Measurements from ENCODE around the gene LCORL. TPM values are rescaled to one million over a fixed set of nuclear protein-coding genes. Genes with fewer than 3 reads are reported as not detected.

LCORL gene
- total RNA-seq, 2 experiments from 2014 or later = 31.4 to 37.4 TPM

DNA sequence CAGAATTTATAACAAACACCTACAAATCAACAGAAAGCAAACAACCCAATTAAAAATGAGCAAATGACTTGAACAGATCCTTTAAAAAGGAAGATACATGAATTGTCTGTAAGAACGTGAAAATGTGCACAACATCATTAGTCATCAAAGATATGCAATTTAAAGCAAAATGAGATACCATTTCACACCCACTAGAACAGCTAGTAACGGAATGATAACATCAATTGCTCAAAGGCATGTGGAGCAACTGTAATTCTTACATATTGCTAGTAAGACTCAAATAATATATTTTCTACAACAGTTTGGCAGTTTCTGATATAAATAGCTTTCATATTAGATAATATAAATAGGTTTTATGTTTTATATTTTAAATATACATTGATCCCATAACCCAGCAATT is 82.5 kb downstream of the LCORL start:
- H3K4me3 ChIP-seq (ENCODE audit: low read depth, low read length, poor library complexity, severe bottlenecking) = no peak overlapping the region
- no peak overlapping the region for H2AFZ ChIP-seq (ENCODE audit: low read length)
- H3K79me2 ChIP-seq (ENCODE audit: insufficient read depth, low read depth, low read length) = no peaks in the 10 kb centered on the region
- TF ChIP-seq CTCF (conservative IDR thresholded peaks at IDR 0.05; ENCODE audit: low read length) (no peak), EZH2phosphoT487 (IDR thresholded peaks at IDR 0.05; ENCODE audit: borderline replicate concordance, low read depth, low read length) (no peak)
- DNase-seq (ENCODE audit: low spot score) = no peak
- intact Hi-C loops (cut with micrococcal nuclease; ENCODE audit: unreplicated experiment) = no loop called here
- peaks cover 13% of the 10 kb centered on the region; the same call in 1 of the 2 replicates for H3K36me3 ChIP-seq (ENCODE audit: insufficient read depth, low read length)
- no peaks in the 10 kb centered on the region for H3K9me2 ChIP-seq (ENCODE audit: insufficient read depth, low read length)
- ChIA-PET POLR2A (no interaction called here), CTCF (ENCODE audit: unreplicated experiment) (no interaction called here)
- no peaks in the 10 kb centered on the region for H4K20me1 ChIP-seq (ENCODE audit: insufficient read depth, low read length)
- no peak overlapping the region for H3K4me2 ChIP-seq (ENCODE audit: low read length)
- H3K4me1 ChIP-seq (ENCODE audit: insufficient read depth, low read length, poor library complexity, severe bottlenecking) = no peaks in the 10 kb centered on the region
- H3K9me3 ChIP-seq (ENCODE audit: low read length) = no peaks in the 10 kb centered on the region
- H3K27ac ChIP-seq (ENCODE audit: low read depth, low read length, poor library complexity, severe bottlenecking) = no peak overlapping the region
- no TSS peak for BruUV-seq (replicated peaks)

DNA sequence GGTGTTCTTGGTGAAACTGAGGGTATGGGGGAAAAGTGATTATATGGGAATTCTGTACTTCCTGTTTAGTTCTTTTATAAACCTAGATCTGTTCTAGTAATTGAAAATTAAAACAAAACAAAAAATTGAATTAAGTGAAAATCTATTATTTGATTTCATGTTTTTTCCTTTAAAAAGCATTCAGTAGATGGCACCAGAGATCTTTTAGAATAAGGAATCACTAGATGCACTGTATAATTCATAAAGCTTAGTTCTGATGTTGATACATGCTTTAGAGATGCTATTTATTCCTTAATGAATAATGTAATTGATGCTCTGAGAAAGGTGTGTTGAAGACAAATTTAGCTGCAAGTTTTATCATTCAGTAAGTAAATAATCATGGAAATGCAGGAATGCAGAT is 87.3 kb downstream of the LCORL start:
- POLR2A ChIA-PET = interaction anchor here (0.7 kb wide), 1 partner anchor 36 kb away, joined by 4 read pairs; no protein-coding TSS in a partner anchor
- Histone ChIP-seq H3K9me3 (ENCODE audit: low read length) (peaks cover 8% of the 10 kb centered on the region; the same call in 1 of the 2 replicates), H4K20me1 (ENCODE audit: insufficient read depth, low read length) (no peaks in the 10 kb centered on the region), H3K4me2 (ENCODE audit: low read length) (no peak overlapping the region), H3K36me3 (ENCODE audit: insufficient read depth, low read length) (peaks cover 13% of the 10 kb centered on the region; the same call in 1 of the 2 replicates), H3K4me1 (ENCODE audit: insufficient read depth, low read length, poor library complexity, severe bottlenecking) (no peaks in the 10 kb centered on the region), H3K4me3 (ENCODE audit: low read depth, low read length, poor library complexity, severe bottlenecking) (no peak overlapping the region), H3K9me2 (ENCODE audit: insufficient read depth, low read length) (no peaks in the 10 kb centered on the region), H3K79me2 (ENCODE audit: insufficient read depth, low read depth, low read length) (no peaks in the 10 kb centered on the region), H2AFZ (ENCODE audit: low read length) (no peak overlapping the region), H3K27ac (ENCODE audit: low read depth, low read length, poor library complexity, severe bottlenecking) (no peak overlapping the region)
- BruUV-seq (replicated peaks) = no TSS peak
- no peak for TF ChIP-seq EZH2phosphoT487 (IDR thresholded peaks at IDR 0.05; ENCODE audit: borderline replicate concordance, low read depth, low read length)
- TF ChIP-seq CTCF (conservative IDR thresholded peaks at IDR 0.05; ENCODE audit: low read length) = peak; percentile 50; the same call in 1 of the 2 replicates
- intact Hi-C loops (cut with micrococcal nuclease; ENCODE audit: unreplicated experiment) = no loop called here
- DNase-seq (ENCODE audit: low spot score) = no peak
- CTCF ChIA-PET (ENCODE audit: unreplicated experiment) = no interaction called here

DNA sequence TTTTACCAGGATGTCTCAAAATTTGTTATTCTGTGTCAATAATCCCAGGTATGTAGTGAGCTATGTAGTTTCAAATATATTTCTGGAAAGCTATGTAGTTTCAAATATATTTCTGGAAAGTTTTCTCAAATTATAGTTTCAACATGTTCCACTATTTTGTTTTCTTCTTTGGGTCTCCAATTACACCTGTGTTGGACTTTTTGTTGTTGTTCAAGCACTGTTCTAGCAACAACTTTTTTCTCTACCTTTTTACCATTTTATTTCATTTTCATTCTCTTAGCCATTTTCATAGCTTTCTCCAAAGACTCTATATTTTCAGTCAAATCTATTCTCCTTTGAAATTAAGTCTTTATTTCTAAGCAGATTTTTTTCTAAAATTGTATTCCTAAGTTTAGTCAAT is 88.4 kb downstream of the LCORL start:
- H2AFZ ChIP-seq (ENCODE audit: low read length) = no peak overlapping the region
- H3K27ac ChIP-seq (ENCODE audit: low read depth, low read length, poor library complexity, severe bottlenecking) = no peak overlapping the region
- ChIA-PET CTCF (ENCODE audit: unreplicated experiment) (no interaction called here), POLR2A (interaction anchor here (0.7 to 0.9 kb wide), 2 partner anchors 17 to 586 kb away, joined by 3 to 10 read pairs; no protein-coding TSS in a partner anchor)
- H3K4me3 ChIP-seq (ENCODE audit: low read depth, low read length, poor library complexity, severe bottlenecking) = no peak overlapping the region
- intact Hi-C loops (cut with micrococcal nuclease; ENCODE audit: unreplicated experiment) = no loop called here
- no TSS peak for BruUV-seq (replicated peaks)
- DNase-seq (ENCODE audit: low spot score) = no peak
- no peak for TF ChIP-seq EZH2phosphoT487 (IDR thresholded peaks at IDR 0.05; ENCODE audit: borderline replicate concordance, low read depth, low read length)
- no peak for TF ChIP-seq CTCF (conservative IDR thresholded peaks at IDR 0.05; ENCODE audit: low read length)
- no peaks in the 10 kb centered on the region for H3K79me2 ChIP-seq (ENCODE audit: insufficient read depth, low read depth, low read length)
- peaks cover 15% of the 10 kb centered on the region for H3K36me3 ChIP-seq (ENCODE audit: insufficient read depth, low read length)
- peaks cover 8% of the 10 kb centered on the region; the same call in 1 of the 2 replicates for H3K9me3 ChIP-seq (ENCODE audit: low read length)
- no peak overlapping the region for H3K4me2 ChIP-seq (ENCODE audit: low read length)
- no peaks in the 10 kb centered on the region for H3K9me2 ChIP-seq (ENCODE audit: insufficient read depth, low read length)
- no peaks in the 10 kb centered on the region for H3K4me1 ChIP-seq (ENCODE audit: insufficient read depth, low read length, poor library complexity, severe bottlenecking)
- H4K20me1 ChIP-seq (ENCODE audit: insufficient read depth, low read length) = no peaks in the 10 kb centered on the region

Measured in OCI-LY7 (cell line).